HEK293 (cell line): ENCODE measurements around the gene NTRK3.

Experiments used
- CTCF ChIA-PET: fragments of 350-600 bp; formaldehyde crosslinking; extraction: SDS; loops from one replicate; lab custom pipeline; 2021; ENCODE audit warnings: antibody characterized with exemption; lab: Yijun Ruan, JAX
- POLR2A ChIA-PET: fragments of 300-600 bp; formaldehyde crosslinking; extraction: SDS; loops from one replicate; lab custom pipeline; 2020; ENCODE audit warnings: antibody characterized with exemption, inconsistent platforms; lab: Yijun Ruan, JAX
- H3K27ac ChIP-seq: fragments of 200-500 bp; sonication (Bioruptor generic); 2 replicates; pipeline ENCODE4 v1.5.1; 2014; ENCODE audit warnings: low read depth, low read length, control low read depth, inconsistent platforms; ENCODE audit errors: extremely low read depth
- H3K36me3 ChIP-seq, 2 experiments: fragments of 200-500 bp in 1 of 2; sonication (Bioruptor generic) in 1 of 2; 1 replicate in 1 of 2; 2 replicates in 1 of 2; pipeline ENCODE4 v1.5.1; 2014 to 2017; ENCODE audit warnings: inconsistent platforms in 2 of 2, low read length in 2 of 2; ENCODE audit not compliant: control insufficient read depth in 2 of 2, insufficient read depth in 1 of 2
- H3K4me1 ChIP-seq: fragments of 200-500 bp; sonication (Bioruptor generic); 2 replicates; pipeline ENCODE4 v1.5.1; 2014; ENCODE audit warnings: mild to moderate bottlenecking, low read length, inconsistent platforms; ENCODE audit not compliant: control insufficient read depth, insufficient read depth
- H3K4me3 ChIP-seq: 2 replicates; pipeline ENCODE4 v1.5.1; 2011; ENCODE audit warnings: low read depth, mild to moderate bottlenecking, control low read depth, low read length, moderate library complexity
- H3K9me3 ChIP-seq: fragments of 200-500 bp; sonication (Bioruptor generic); 2 replicates; pipeline ENCODE4 v1.5.1; 2014; ENCODE audit warnings: low read depth, low read length, inconsistent platforms; ENCODE audit not compliant: control insufficient read depth, insufficient read depth
- MEIS1 ChIP-seq: sonication (generic); formaldehyde crosslinking; IDR thresholded peaks from 2 replicates; pipeline ENCODE4 v1.8.1; 2022; ENCODE audit warnings: missing genetic modification reagents, mild to moderate bottlenecking, borderline replicate concordance
- REPIN1 ChIP-seq: fragments of 450-650 bp; formaldehyde crosslinking; IDR thresholded peaks from 2 replicates; pipeline ENCODE4 v1.5.1; 2017; ENCODE audit warnings: missing biosample characterization, missing genetic modification characterization, low read depth
- ZNF146 ChIP-seq: fragments of 450-650 bp; formaldehyde crosslinking; IDR thresholded peaks from 2 replicates; pipeline ENCODE4 v1.5.1; 2016; ENCODE audit warnings: missing biosample characterization, missing genetic modification characterization
- ZNF175 ChIP-seq: fragments of 450-650 bp; formaldehyde crosslinking; IDR thresholded peaks from 2 replicates; pipeline ENCODE4 v1.5.1; 2016; ENCODE audit warnings: missing biosample characterization, missing genetic modification characterization
- ZNF184 ChIP-seq: fragments of 450-650 bp; IDR thresholded peaks from 2 replicates; pipeline ENCODE4 v1.5.1; 2018; ENCODE audit warnings: missing biosample characterization, mild to moderate bottlenecking, missing genetic modification characterization
- ZNF266 ChIP-seq: fragments of 450-650 bp; formaldehyde crosslinking; IDR thresholded peaks from 2 replicates; pipeline ENCODE4 v1.5.1; 2016; ENCODE audit warnings: missing biosample characterization, missing genetic modification characterization, low read depth
- ZNF398 ChIP-seq: fragments of 450-650 bp; formaldehyde crosslinking; IDR thresholded peaks from 2 replicates; pipeline ENCODE4 v1.5.1; 2017; ENCODE audit warnings: missing biosample characterization, missing genetic modification characterization
- ZNF416 ChIP-seq: fragments of 450-650 bp; formaldehyde crosslinking; IDR thresholded peaks from 2 replicates; pipeline ENCODE4 v1.5.1; 2016; ENCODE audit warnings: missing biosample characterization, missing genetic modification characterization
- ZNF426 ChIP-seq: fragments of 450-650 bp; formaldehyde crosslinking; IDR thresholded peaks from 2 replicates; pipeline ENCODE4 v1.5.1; 2017; ENCODE audit warnings: missing biosample characterization, missing genetic modification characterization, mild to moderate bottlenecking, inconsistent platforms, moderate library complexity
- ZNF449 ChIP-seq: fragments of 450-650 bp; formaldehyde crosslinking; IDR thresholded peaks from 2 replicates; pipeline ENCODE4 v1.5.1; 2017; ENCODE audit warnings: missing biosample characterization, mild to moderate bottlenecking, missing genetic modification characterization, moderate library complexity
- ZNF560 ChIP-seq: fragments of 450-650 bp; formaldehyde crosslinking; IDR thresholded peaks from 2 replicates; pipeline ENCODE4 v1.5.1; 2017; ENCODE audit warnings: missing biosample characterization, missing genetic modification characterization, borderline replicate concordance
- ZNF610 ChIP-seq: fragments of 450-650 bp; formaldehyde crosslinking; IDR thresholded peaks from 2 replicates; pipeline ENCODE4 v1.5.1; 2016; ENCODE audit warnings: missing biosample characterization, missing genetic modification characterization, borderline replicate concordance
- ZNF629 ChIP-seq: fragments of 450-650 bp; formaldehyde crosslinking; IDR thresholded peaks from 2 replicates; pipeline ENCODE4 v1.5.1; 2017; ENCODE audit warnings: missing biosample characterization, missing genetic modification characterization
- ZNF747 ChIP-seq: fragments of 450-650 bp; formaldehyde crosslinking; IDR thresholded peaks from 2 replicates; pipeline ENCODE4 v1.5.1; 2016; ENCODE audit warnings: missing biosample characterization, missing genetic modification characterization
- ZSCAN18 ChIP-seq: fragments of 450-650 bp; formaldehyde crosslinking; IDR thresholded peaks from 2 replicates; pipeline ENCODE4 v1.5.1; 2016; ENCODE audit warnings: missing biosample characterization, missing genetic modification characterization
- TF ChIP-seq, protein P1 (sequence below): fragments of 450-650 bp; formaldehyde crosslinking; IDR thresholded peaks from 2 replicates; pipeline ENCODE4 v1.5.1; 2016; ENCODE audit warnings: missing biosample characterization, missing genetic modification characterization
- TF ChIP-seq, protein P2 (sequence below): fragments of 450-650 bp; formaldehyde crosslinking; IDR thresholded peaks from 2 replicates; pipeline ENCODE4; 2016; ENCODE audit warnings: missing biosample characterization, missing genetic modification characterization

NTRK3 gene

GRCh38 chr15:87848012-87848411, 408.5 kb downstream of the NTRK3 start:
- POLR2A ChIA-PET, result no interaction called here
- CTCF ChIA-PET, result no interaction called here
- H3K4me3 ChIP-seq, result no peak overlapping the region
- TF ChIP-seq MEIS1 (CRISPR knock-in tag) (no peak), REPIN1 (no peak), ZSCAN18 (tag by site-specific recombination) (no peak), ZNF560 (tag by site-specific recombination) (no peak), ZNF449 (tag by site-specific recombination) (no peak), ZNF398 (no peak), ZNF610 (tag by site-specific recombination) (no peak), ZNF146 (tag by site-specific recombination) (no peak), ZNF266 (no peak), ZNF426 (no peak), ZNF175 (tag by site-specific recombination) (no peak), ZNF629 (tag by site-specific recombination) (no peak), ZNF416 (tag by site-specific recombination) (no peak)
- TF ChIP-seq, protein P1, sequence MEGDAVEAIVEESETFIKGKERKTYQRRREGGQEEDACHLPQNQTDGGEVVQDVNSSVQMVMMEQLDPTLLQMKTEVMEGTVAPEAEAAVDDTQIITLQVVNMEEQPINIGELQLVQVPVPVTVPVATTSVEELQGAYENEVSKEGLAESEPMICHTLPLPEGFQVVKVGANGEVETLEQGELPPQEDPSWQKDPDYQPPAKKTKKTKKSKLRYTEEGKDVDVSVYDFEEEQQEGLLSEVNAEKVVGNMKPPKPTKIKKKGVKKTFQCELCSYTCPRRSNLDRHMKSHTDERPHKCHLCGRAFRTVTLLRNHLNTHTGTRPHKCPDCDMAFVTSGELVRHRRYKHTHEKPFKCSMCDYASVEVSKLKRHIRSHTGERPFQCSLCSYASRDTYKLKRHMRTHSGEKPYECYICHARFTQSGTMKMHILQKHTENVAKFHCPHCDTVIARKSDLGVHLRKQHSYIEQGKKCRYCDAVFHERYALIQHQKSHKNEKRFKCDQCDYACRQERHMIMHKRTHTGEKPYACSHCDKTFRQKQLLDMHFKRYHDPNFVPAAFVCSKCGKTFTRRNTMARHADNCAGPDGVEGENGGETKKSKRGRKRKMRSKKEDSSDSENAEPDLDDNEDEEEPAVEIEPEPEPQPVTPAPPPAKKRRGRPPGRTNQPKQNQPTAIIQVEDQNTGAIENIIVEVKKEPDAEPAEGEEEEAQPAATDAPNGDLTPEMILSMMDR, result no peak
- TF ChIP-seq, protein P2, sequence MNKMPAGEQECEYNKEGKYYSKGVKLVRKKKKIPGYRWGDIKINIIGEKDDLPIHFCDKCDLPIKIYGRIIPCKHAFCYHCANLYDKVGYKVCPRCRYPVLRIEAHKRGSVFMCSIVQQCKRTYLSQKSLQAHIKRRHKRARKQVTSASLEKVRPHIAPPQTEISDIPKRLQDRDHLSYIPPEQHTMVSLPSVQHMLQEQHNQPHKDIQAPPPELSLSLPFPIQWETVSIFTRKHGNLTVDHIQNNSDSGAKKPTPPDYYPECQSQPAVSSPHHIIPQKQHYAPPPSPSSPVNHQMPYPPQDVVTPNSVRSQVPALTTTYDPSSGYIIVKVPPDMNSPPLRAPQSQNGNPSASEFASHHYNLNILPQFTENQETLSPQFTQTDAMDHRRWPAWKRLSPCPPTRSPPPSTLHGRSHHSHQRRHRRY (tag by site-specific recombination), result no peak
- H3K27ac ChIP-seq, result no peak overlapping the region
- no peaks in the 10 kb centered on the region for H3K36me3 ChIP-seq
- H3K9me3 ChIP-seq, result no peaks in the 10 kb centered on the region
- no peaks in the 10 kb centered on the region for H3K4me1 ChIP-seq

DNA sequence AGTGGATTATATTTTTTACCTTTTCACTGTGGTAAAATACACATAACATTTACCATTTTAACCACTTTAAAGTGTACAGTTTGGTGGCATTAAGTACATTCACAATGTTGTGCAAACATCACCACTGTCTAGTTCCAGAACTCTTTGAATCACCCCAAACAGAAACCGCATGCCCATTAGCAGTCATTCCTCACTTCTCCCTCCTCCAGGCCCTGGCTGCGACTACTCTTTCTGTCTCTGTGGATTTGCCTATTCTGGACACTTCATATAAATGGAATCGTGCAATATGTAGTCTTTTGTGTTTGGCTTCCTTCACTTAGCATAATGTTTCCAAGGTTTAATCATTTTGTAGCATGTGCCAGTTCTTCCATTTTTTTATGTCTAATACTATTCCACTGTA, 409.8 kb downstream of the NTRK3 start:
- H3K4me3 ChIP-seq, result no peak overlapping the region
- TF ChIP-seq ZNF184 (tag by site-specific recombination) (no peak), ZNF747 (tag by site-specific recombination) (no peak)
- no peaks in the 10 kb centered on the region for H3K4me1 ChIP-seq
- no peak overlapping the region for H3K27ac ChIP-seq
- H3K36me3 ChIP-seq, result no peaks in the 10 kb centered on the region
- no peaks in the 10 kb centered on the region for H3K9me3 ChIP-seq
- ChIA-PET POLR2A (no interaction called here), CTCF (no interaction called here)
